HCT116 (cell line): Measurements from ENCODE around the gene TUBB6. TPM values are rescaled to one million over a fixed set of nuclear protein-coding genes. Genes with fewer than 3 reads are reported as not detected.

ENCODE experiments used
- ATAC-seq: fragments of 200-7000 bp; cut with Tn5 transposase; 2 replicates; pipeline ENCODE4 v1.9.1; 2020; ENCODE audit warnings: mild to moderate bottlenecking, moderate library complexity
- BruUV-seq: library from RNA; stranded (reverse); fragments of 400-500 nt; replicated peaks from 2 replicates; lab custom pipeline; 2021; lab: Mats Ljungman, UMichigan
- CTCF ChIA-PET: fragments of 300-600 bp; sonication (Branson Sonifier 250); formaldehyde crosslinking; loops from one replicate; lab custom pipeline; 2021; ENCODE audit warnings: antibody characterized with exemption; lab: Charles Lee
- POLR2A ChIA-PET: fragments of 300-600, 350-600 bp; sonication (Branson Sonifier 250); formaldehyde crosslinking; loops from one replicate; lab custom pipeline; 2021; ENCODE audit warnings: antibody characterized with exemption; lab: Charles Lee
- RAD21 ChIA-PET, 2 experiments: fragments of 300-600 bp; sonication (Branson Sonifier 250); formaldehyde crosslinking; loops; one replicate each; lab custom pipeline; 2023; ENCODE audit warnings: low total read pairs in 2 of 2; ENCODE audit not compliant: uncharacterized antibody in 2 of 2, unreplicated experiment in 2 of 2, low non-redundant PET in 1 of 2; lab: Charles Lee
- DNase-seq: peaks from one replicate; pipeline ENCODE4 v3.0.0-alpha.2; 2010; ENCODE audit warnings: low read depth, low spot score
- H2AFZ ChIP-seq: fragments of 200-600 bp; shearing (Covaris generic), sonication (generic); 2 replicates; pipeline ENCODE4 v1.6.1; 2017; ENCODE audit warnings: low read depth, mixed run types, mixed read lengths, antibody characterized with exemption, low read length; ENCODE audit not compliant: poor library complexity, severe bottlenecking
- H3K27ac ChIP-seq: 2 replicates; pipeline ENCODE4 v1.5.1; 2012; ENCODE audit warnings: low read depth, low read length
- H3K27me3 ChIP-seq: fragments of 200-600 bp; sonication (generic); 2 replicates; pipeline ENCODE4 v1.6.1; 2016; ENCODE audit warnings: mixed run types, low read length, mixed read lengths; ENCODE audit not compliant: insufficient read depth
- H3K36me3 ChIP-seq, 2 experiments: fragments of 200-500 bp in 1 of 2; fragments of 200-600 bp in 1 of 2; sonication (Bioruptor generic) in 1 of 2; sonication (generic) in 1 of 2; 2 replicates each; pipeline versions ENCODE4 v1.5.1 to v1.6.1; 2014 to 2016; ENCODE audit warnings: low read length in 2 of 2, inconsistent platforms in 1 of 2, mixed read lengths in 1 of 2, mixed run types in 1 of 2; ENCODE audit not compliant: insufficient read depth in 2 of 2, control insufficient read depth in 1 of 2
- H3K4me1 ChIP-seq, 2 experiments: fragments of 200-600 bp in 1 of 2; sonication (generic) in 1 of 2; 2 replicates each; pipeline versions ENCODE4 v1.5.1 to v1.6.1; 2012 to 2017; ENCODE audit warnings: low read length in 2 of 2, inconsistent platforms in 1 of 2, mild to moderate bottlenecking in 1 of 2, mixed read lengths in 1 of 2, mixed run types in 1 of 2, moderate library complexity in 1 of 2; ENCODE audit not compliant: insufficient read depth in 2 of 2, control insufficient read depth in 1 of 2
- H3K4me2 ChIP-seq: fragments of 200-600 bp; sonication (generic); 2 replicates; pipeline ENCODE4 v1.6.1; 2017; ENCODE audit warnings: mixed run types, low read length, mixed read lengths
- H3K4me3 ChIP-seq, 2 experiments: fragments of 200-600 bp in 1 of 2; sonication (generic) in 1 of 2; replicated peaks in 1 of 2; 2 replicates each; pipeline ENCODE4 v1.5.1; 2011 to 2016; ENCODE audit warnings: low read length in 2 of 2, control low read depth in 1 of 2, low read depth in 1 of 2, mild to moderate bottlenecking in 1 of 2, mixed read lengths in 1 of 2, mixed run types in 1 of 2
- H3K79me2 ChIP-seq: fragments of 200-600 bp; sonication (generic); 2 replicates; pipeline ENCODE4 v1.6.1; 2017; ENCODE audit warnings: mild to moderate bottlenecking, mixed run types, low read length, moderate library complexity, mixed read lengths; ENCODE audit not compliant: insufficient read depth
- H3K9ac ChIP-seq: fragments of 200-600 bp; sonication (generic); 2 replicates; pipeline ENCODE4 v1.6.1; 2016; ENCODE audit warnings: low read length, mixed read lengths
- H3K9me2 ChIP-seq: fragments of 200-600 bp; sonication (generic), shearing (Covaris generic); 2 replicates; pipeline ENCODE4 v1.6.1; 2017; ENCODE audit warnings: mixed run types, mild to moderate bottlenecking, moderate library complexity; ENCODE audit not compliant: insufficient read depth
- H3K9me3 ChIP-seq, 2 experiments: fragments of 200-500 bp in 1 of 2; fragments of 200-600 bp in 1 of 2; sonication (Bioruptor generic) in 1 of 2; sonication (generic) in 1 of 2; 2 replicates each; pipeline ENCODE4 v1.6.1; 2014 to 2017; ENCODE audit warnings: low read length in 2 of 2, mixed read lengths in 2 of 2, inconsistent platforms in 1 of 2, low read depth in 1 of 2, mild to moderate bottlenecking in 1 of 2, mixed run types in 1 of 2, moderate library complexity in 1 of 2; ENCODE audit not compliant: control insufficient read depth in 1 of 2, insufficient read depth in 1 of 2
- H4K20me1 ChIP-seq: fragments of 200-600 bp; sonication (generic), shearing (Covaris generic); 2 replicates; pipeline ENCODE4 v1.6.1; 2017; ENCODE audit warnings: mixed run types, mild to moderate bottlenecking, moderate library complexity; ENCODE audit not compliant: insufficient read depth
- EGR1 ChIP-seq: IDR thresholded peaks from 2 replicates; pipeline ENCODE4 v1.6.1; 2012; ENCODE audit warnings: low read depth
- EZH2phosphoT487 ChIP-seq: fragments of 200-600 bp; IDR thresholded peaks from 2 replicates; pipeline ENCODE4 v1.6.1; 2018; ENCODE audit warnings: antibody characterized with exemption, borderline replicate concordance
- POLR2A ChIP-seq: IDR thresholded peaks from 2 replicates; pipeline ENCODE4 v1.7.0; 2011; ENCODE audit warnings: borderline replicate concordance; ENCODE audit not compliant: insufficient read depth, insufficient read length; ENCODE audit errors: extremely low read depth
- POLR2AphosphoS5 ChIP-seq: IDR thresholded peaks from 2 replicates; pipeline ENCODE4 v1.6.1; 2011; ENCODE audit warnings: mild to moderate bottlenecking, low read depth, low read length, moderate library complexity
- REST ChIP-seq: IDR thresholded peaks from 2 replicates; pipeline ENCODE4 v1.6.1; 2012; ENCODE audit warnings: low read depth
- SIN3A ChIP-seq: IDR thresholded peaks from 2 replicates; pipeline ENCODE4 v1.6.1; 2012; ENCODE audit warnings: low read depth
- TCF7L2 ChIP-seq: IDR thresholded peaks from 2 replicates; pipeline ENCODE4 v1.7.0; 2011; ENCODE audit warnings: borderline replicate concordance, inconsistent platforms; ENCODE audit not compliant: insufficient read depth, insufficient read length; ENCODE audit errors: extremely low read depth
- YY1 ChIP-seq: IDR thresholded peaks from 2 replicates; pipeline ENCODE4 v1.6.1; 2011; ENCODE audit warnings: low read length, low read depth, moderate library complexity, mild to moderate bottlenecking; ENCODE audit not compliant: insufficient replicate concordance; ENCODE audit errors: extremely low read depth
- ZBTB33 ChIP-seq: IDR thresholded peaks from 2 replicates; pipeline ENCODE4 v1.6.1; 2011; ENCODE audit warnings: mild to moderate bottlenecking, low read length, moderate library complexity; ENCODE audit not compliant: insufficient replicate concordance; ENCODE audit errors: extremely low read depth
- ZNF274 ChIP-seq: fragments of 200-500 bp; sonication (Bioruptor generic); IDR thresholded peaks from 2 replicates; pipeline ENCODE4 v1.6.1; 2014; ENCODE audit warnings: mild to moderate bottlenecking, low read depth, low read length, inconsistent platforms
- intact Hi-C: fragments of 100-400 bp; cut with micrococcal nuclease; formaldehyde crosslinking; loops from 2 replicates; pipeline ENCODE4 v1.10.0; 2022
- total RNA-seq: library from RNA; stranded (reverse); gene quantifications from one replicate; pipeline ENCODE4 v1.2.1, GENCODE V29; 2021; ENCODE audit not compliant: unreplicated experiment
- TF ChIP-seq, protein P1 (sequence below), 3 experiments: fragments of 200-600 bp in 1 of 3; sonication (generic) in 1 of 3; IDR thresholded peaks in 2 of 3; conservative IDR thresholded peaks in 1 of 3; 2 replicates each; pipeline ENCODE4 v1.5.1; 2012 to 2017; ENCODE audit warnings: low read depth in 2 of 3, low read length in 2 of 3, antibody characterized with exemption in 1 of 3, borderline replicate concordance in 1 of 3, control low read depth in 1 of 3, mild to moderate bottlenecking in 1 of 3, mixed read lengths in 1 of 3, mixed run types in 1 of 3, moderate library complexity in 1 of 3; ENCODE audit not compliant: insufficient read depth in 1 of 3

Gene TUBB6
- total RNA-seq, 1 experiment from 2014 or later: 87.4 TPM

DNA sequence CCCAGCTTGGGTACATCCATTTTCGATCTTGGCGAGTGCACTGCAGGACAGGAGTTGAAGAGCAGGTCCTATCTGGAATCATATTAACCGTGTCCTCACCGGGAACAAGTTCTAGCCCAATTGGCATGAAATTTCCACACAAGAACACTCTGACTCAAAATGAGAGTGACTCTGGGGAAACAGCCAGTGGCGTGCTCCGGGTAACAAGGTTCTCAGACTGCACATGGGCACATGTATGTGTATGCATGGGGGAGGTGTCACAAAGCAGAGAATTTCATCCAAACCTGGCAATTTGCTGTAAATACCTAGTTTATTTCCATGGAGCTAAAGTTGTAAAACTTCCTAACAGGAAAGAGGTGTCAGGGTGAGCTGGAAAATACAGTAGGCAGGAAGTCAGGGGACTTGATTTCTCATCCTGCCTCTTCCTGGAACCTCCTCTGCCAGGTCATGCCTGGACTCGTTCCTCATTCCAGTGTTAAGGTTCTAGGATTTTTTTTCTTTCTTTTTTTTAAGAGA, 1.7 kb downstream of the TUBB6 start:
- ChIA-PET POLR2A (interaction anchor here (1.4 kb wide), 1 partner anchor 10 kb away, joined by 4 read pairs; no protein-coding TSS in a partner anchor), CTCF (no interaction called here), RAD21 (no interaction called here)
- H2AFZ ChIP-seq: no peak overlapping the region
- TSS peak; percentile 55 for BruUV-seq
- no peaks in the 10 kb centered on the region; the same call in 1 of the 2 replicates for H4K20me1 ChIP-seq
- H3K4me2 ChIP-seq: peak overlapping the region; percentile 90
- H3K27me3 ChIP-seq: no peaks in the 10 kb centered on the region
- ATAC-seq: no peak
- peaks cover 19 to 45% of the 10 kb centered on the region in 2 experiments for H3K36me3 ChIP-seq
- peaks cover 58% of the 10 kb centered on the region for H3K79me2 ChIP-seq
- H3K9me3 ChIP-seq: peaks cover 0 to 5% of the 10 kb centered on the region in 2 experiments; a peak in 1 of 4 replicates
- H3K4me1 ChIP-seq: peaks cover 13 to 19% of the 10 kb centered on the region in 2 experiments
- H3K27ac ChIP-seq: peak overlapping the region; percentile 94; the same call in 1 of the 2 replicates
- TF ChIP-seq TCF7L2 (no peak), REST (no peak), ZNF274 (no peak), EZH2phosphoT487 (no peak), YY1 (no peak), EGR1 (no peak), SIN3A (no peak), POLR2A (no peak), ZBTB33 (no peak), POLR2AphosphoS5 (no peak)
- TF ChIP-seq, protein P1, sequence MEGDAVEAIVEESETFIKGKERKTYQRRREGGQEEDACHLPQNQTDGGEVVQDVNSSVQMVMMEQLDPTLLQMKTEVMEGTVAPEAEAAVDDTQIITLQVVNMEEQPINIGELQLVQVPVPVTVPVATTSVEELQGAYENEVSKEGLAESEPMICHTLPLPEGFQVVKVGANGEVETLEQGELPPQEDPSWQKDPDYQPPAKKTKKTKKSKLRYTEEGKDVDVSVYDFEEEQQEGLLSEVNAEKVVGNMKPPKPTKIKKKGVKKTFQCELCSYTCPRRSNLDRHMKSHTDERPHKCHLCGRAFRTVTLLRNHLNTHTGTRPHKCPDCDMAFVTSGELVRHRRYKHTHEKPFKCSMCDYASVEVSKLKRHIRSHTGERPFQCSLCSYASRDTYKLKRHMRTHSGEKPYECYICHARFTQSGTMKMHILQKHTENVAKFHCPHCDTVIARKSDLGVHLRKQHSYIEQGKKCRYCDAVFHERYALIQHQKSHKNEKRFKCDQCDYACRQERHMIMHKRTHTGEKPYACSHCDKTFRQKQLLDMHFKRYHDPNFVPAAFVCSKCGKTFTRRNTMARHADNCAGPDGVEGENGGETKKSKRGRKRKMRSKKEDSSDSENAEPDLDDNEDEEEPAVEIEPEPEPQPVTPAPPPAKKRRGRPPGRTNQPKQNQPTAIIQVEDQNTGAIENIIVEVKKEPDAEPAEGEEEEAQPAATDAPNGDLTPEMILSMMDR (IDR thresholded peaks at IDR 0.05 in 2 of 3, conservative IDR thresholded peaks at IDR 0.05 in 1 of 3; ENCODE audit: borderline replicate concordance in 1 of 3, insufficient read depth in 1 of 3, low read depth in 2 of 3, low read length in 2 of 3): no peak
- H3K9ac ChIP-seq: peak overlapping the region; percentile 92
- intact Hi-C loops: no loop called here
- H3K9me2 ChIP-seq: no peaks in the 10 kb centered on the region
- peak overlapping the region; percentile 73 to 91 for H3K4me3 ChIP-seq
- no peak for DNase-seq
